Kidney (tissue), 14 donors: ENCODE data around the gene SH3BP5. TPM values are rescaled to one million over a fixed set of nuclear protein-coding genes. Genes with fewer than 3 reads are reported as not detected.

ENCODE experiments used
- DNase-seq, 5 donors: peaks; one replicate each; pipeline ENCODE4 v3.0.0-alpha.2; 2013 to 2020
- FAIRE-seq: peaks from 2 replicates; lab custom pipeline; 2012; peaks lifted over from hg19 to GRCh38; lab: Jason Lieb, UNC
- H3K27ac ChIP-seq, 2 donors: one replicate each; pipeline ENCODE4 v1.7.0; 2013; ENCODE audit warnings: low read depth in 2 of 2, low read length in 2 of 2, inconsistent platforms in 1 of 2
- H3K27me3 ChIP-seq: one replicate; pipeline ENCODE4 v1.7.1; 2013; ENCODE audit warnings: low read length, inconsistent platforms; ENCODE audit not compliant: control insufficient read depth, insufficient read depth
- H3K36me3 ChIP-seq, 3 donors: one replicate each; pipeline versions ENCODE4 v1.7.0 to v1.7.1; 2013; ENCODE audit warnings: low read length in 3 of 3, control low read depth in 1 of 3, inconsistent platforms in 1 of 3; ENCODE audit not compliant: insufficient read depth in 3 of 3, control insufficient read depth in 2 of 3
- H3K4me1 ChIP-seq, 3 donors: one replicate each; pipeline versions ENCODE4 v1.7.0 to v1.7.1; 2013; ENCODE audit warnings: low read length in 3 of 3, inconsistent platforms in 1 of 3, low read depth in 1 of 3; ENCODE audit not compliant: control insufficient read depth in 2 of 3, insufficient read depth in 2 of 3
- H3K4me3 ChIP-seq, 3 donors: one replicate each; pipeline versions ENCODE4 v1.7.0 to v1.8.1; 2013; ENCODE audit warnings: low read length in 3 of 3, control low read depth in 1 of 3, inconsistent platforms in 1 of 3
- H3K9ac ChIP-seq, 3 donors: one replicate each; pipeline versions ENCODE4 v1.7.0 to v1.7.1; 2013; ENCODE audit warnings: low read length in 3 of 3, control low read depth in 1 of 3, inconsistent platforms in 1 of 3
- H3K9me3 ChIP-seq, 3 donors: one replicate each; pipeline versions ENCODE4 v1.7.0 to v1.7.1; 2013; ENCODE audit warnings: low read length in 3 of 3, control low read depth in 1 of 3, inconsistent platforms in 1 of 3; ENCODE audit not compliant: control insufficient read depth in 2 of 3, insufficient read depth in 1 of 3
- intact Hi-C: fragments of 100-400 bp; cut with DNase I; formaldehyde crosslinking; loops from one replicate; pipeline ENCODE4 v1.11.1; 2022
- polyA plus RNA-seq: library from polyadenylated mRNA; stranded (reverse); fragments of 350-450 nt; fragmentation: Illumina TruSeq; extraction: RNeasy Lipid Tissue Mini Kit (QIAGEN cat#74804); gene quantifications from one replicate; pipeline ENCODE4 v1.2.3, GENCODE V29; 2014; ENCODE audit warnings: low read depth, low replicate concordance; ENCODE audit not compliant: insufficient read depth
- total RNA-seq: library from RNA; stranded (reverse); fragmentation: NEBNext Ultra II Directional; extraction: Animal tissue kit (Norgen Biotek cat#: 25700); gene quantifications from one replicate; pipeline ENCODE4 v1.2.1, GENCODE V29; 2021
- TF ChIP-seq, protein P1 (sequence below): IDR thresholded peaks from 3 replicates; pipeline ENCODE4 v1.5.1; 2012; ENCODE audit warnings: mild to moderate bottlenecking, moderate library complexity, borderline replicate concordance; ENCODE audit not compliant: insufficient read depth; ENCODE audit errors: extremely low read depth
- donor health status: control.
- donor health status: control.
- donor health status: control.
- donor health status: control.
- donor health status: control.
- donor health status: DM: yes; HTN: yes; CAD: no.
- donor health status: Normal renal cell carcinoma (clear cell type).

The SH3BP5 gene
- total and polyA plus RNA-seq, 2 donors from 2014 or later: 39.1 to 109 TPM

GRCh38 chr3:15258720-15259119, 73.7 kb downstream of the SH3BP5 start:
- DNase-seq (no peak), FAIRE-seq (no peak)
- Histone ChIP-seq H3K4me1 (peaks cover 0 to 4% (median 0%) of the 10 kb centered on the region in 3 donors), H3K27me3 (no peaks in the 10 kb centered on the region), H3K4me3 (no peak overlapping the region), H3K9ac (no peak overlapping the region), H3K27ac (no peak overlapping the region), H3K36me3 (peaks cover 0 to 57% (median 48%) of the 10 kb centered on the region in 3 donors), H3K9me3 (no peaks in the 10 kb centered on the region)
- intact Hi-C loops: no loop called here
- TF ChIP-seq, protein P1, sequence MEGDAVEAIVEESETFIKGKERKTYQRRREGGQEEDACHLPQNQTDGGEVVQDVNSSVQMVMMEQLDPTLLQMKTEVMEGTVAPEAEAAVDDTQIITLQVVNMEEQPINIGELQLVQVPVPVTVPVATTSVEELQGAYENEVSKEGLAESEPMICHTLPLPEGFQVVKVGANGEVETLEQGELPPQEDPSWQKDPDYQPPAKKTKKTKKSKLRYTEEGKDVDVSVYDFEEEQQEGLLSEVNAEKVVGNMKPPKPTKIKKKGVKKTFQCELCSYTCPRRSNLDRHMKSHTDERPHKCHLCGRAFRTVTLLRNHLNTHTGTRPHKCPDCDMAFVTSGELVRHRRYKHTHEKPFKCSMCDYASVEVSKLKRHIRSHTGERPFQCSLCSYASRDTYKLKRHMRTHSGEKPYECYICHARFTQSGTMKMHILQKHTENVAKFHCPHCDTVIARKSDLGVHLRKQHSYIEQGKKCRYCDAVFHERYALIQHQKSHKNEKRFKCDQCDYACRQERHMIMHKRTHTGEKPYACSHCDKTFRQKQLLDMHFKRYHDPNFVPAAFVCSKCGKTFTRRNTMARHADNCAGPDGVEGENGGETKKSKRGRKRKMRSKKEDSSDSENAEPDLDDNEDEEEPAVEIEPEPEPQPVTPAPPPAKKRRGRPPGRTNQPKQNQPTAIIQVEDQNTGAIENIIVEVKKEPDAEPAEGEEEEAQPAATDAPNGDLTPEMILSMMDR: no peak

DNA sequence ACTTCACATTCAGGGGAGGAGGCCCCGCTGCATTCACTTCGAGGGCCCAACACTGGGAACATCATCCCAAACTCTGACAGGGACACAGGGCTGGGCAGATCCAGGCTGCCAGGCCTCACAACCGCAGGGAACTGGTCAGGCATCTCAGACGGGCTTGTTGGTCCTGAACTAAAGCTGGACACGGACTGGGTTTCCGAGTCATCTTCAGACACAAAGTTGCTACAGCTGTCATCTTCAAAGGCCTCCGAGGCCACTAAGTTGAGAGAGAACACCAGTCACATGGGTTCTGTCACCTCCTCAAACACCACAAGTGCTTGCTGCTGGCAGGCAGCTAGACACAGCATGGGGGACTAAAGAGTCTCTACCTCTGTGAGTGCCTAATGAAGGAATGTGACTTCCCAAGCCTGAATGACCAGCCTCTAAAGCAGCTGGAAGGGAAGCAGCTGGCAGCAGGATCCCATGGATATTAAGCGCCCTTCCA, 75.5 kb downstream of the SH3BP5 start:
- Histone ChIP-seq H3K4me3 (no peak overlapping the region), H3K9ac (no peak overlapping the region), H3K9me3 (no peaks in the 10 kb centered on the region), H3K4me1 (no peaks in the 10 kb centered on the region), H3K27me3 (no peaks in the 10 kb centered on the region), H3K36me3 (peaks cover 0 to 65% (median 50%) of the 10 kb centered on the region in 3 donors), H3K27ac (no peak overlapping the region)
- TF ChIP-seq, protein P1: no peak
- FAIRE-seq (no peak), DNase-seq (no peak)
- intact Hi-C loops: no loop called here

- DNase-seq: no peak
- Histone ChIP-seq H3K9me3 (no peaks in the 10 kb centered on the region), H3K36me3 (peaks cover 0 to 71% (median 44%) of the 10 kb centered on the region in 3 donors), H3K4me3 (no peak overlapping the region), H3K27me3 (no peaks in the 10 kb centered on the region), H3K27ac (no peak overlapping the region), H3K9ac (no peak overlapping the region), H3K4me1 (no peaks in the 10 kb centered on the region)
- intact Hi-C loops: no loop called here
- FAIRE-seq: no peak
- TF ChIP-seq, protein P1: no peak
Observed at GRCh38 chr3:15255215-15255614, 77.2 kb downstream of the SH3BP5 start.

DNA sequence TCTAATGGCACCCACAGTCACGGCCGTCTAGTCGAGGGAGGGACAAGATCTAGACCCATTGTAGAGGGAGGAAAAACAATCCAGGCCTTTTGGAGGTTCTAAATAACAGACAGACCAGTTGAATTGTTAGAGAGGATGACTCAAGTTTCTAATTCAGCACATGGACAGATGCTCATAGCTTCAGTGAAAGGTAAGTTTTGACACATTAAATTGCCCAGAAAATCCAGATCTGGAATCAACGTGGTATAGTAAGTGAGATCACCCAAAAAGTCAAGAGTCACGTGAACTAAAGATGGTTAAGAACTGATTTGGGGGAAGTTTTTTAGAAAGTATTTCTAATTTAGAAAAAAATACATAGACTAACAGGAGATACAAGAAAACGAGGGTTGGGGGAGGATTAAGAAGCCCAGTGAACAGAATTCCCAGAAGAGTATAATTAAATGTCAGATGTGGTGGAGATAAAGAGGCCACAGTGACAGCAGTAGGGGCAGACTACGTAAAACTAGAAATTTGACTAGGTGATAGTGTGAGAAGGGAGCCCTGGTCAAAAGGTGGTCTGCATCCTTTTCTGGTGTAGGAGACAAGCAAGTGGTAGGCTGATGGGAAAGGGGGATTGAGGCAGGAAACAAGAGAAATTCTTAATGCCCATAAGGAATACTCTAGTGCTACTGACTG, 79.2 kb downstream of the SH3BP5 start:
- H3K9ac ChIP-seq: no peak overlapping the region
- H3K4me1 ChIP-seq: no peaks in the 10 kb centered on the region
- no peaks in the 10 kb centered on the region for H3K9me3 ChIP-seq
- TF ChIP-seq, protein P1: no peak
- H3K27ac ChIP-seq: no peak overlapping the region
- no peak for DNase-seq
- no peak for FAIRE-seq
- no peak overlapping the region for H3K4me3 ChIP-seq
- H3K27me3 ChIP-seq: no peaks in the 10 kb centered on the region
- H3K36me3 ChIP-seq: peaks cover 2 to 56% (median 34%) of the 10 kb centered on the region in 3 donors
- intact Hi-C loops: no loop called here
